Psoas muscle (tissue), 8 donors: ENCODE data around the gene PCDH1. TPM values are rescaled to one million over a fixed set of nuclear protein-coding genes. Genes with fewer than 3 reads are reported as not detected.

Experiments
- ATAC-seq, 4 donors: fragments of 200-7000 bp; cut with Tn5 transposase; one replicate each; pipeline ENCODE4 v1.9.1; 2020; ENCODE audit warnings: moderate library complexity in 3 of 4, mild to moderate bottlenecking in 2 of 4
- DNase-seq, 2 donors: peaks; one replicate each; pipeline ENCODE4 v3.0.0-alpha.2; 2020
- H3K27ac ChIP-seq: fragments of 200-600 bp; one replicate; pipeline ENCODE4 v1.8.0; 2022
- H3K27me3 ChIP-seq, 3 donors: fragments of 200-600 bp in 1 of 3; one replicate each; pipeline versions ENCODE4 v1.6.1 to v1.8.0; 2013 to 2022; ENCODE audit warnings: low read length in 2 of 3, mild to moderate bottlenecking in 2 of 3, moderate library complexity in 1 of 3; ENCODE audit not compliant: insufficient read depth in 3 of 3
- H3K36me3 ChIP-seq, 2 donors: fragments of 200-600 bp in 1 of 2; one replicate each; pipeline versions ENCODE4 v1.6.1 to v1.8.0; 2013 to 2022; ENCODE audit warnings: low read depth in 1 of 2, mild to moderate bottlenecking in 1 of 2, moderate library complexity in 1 of 2; ENCODE audit not compliant: insufficient read depth in 1 of 2
- H3K4me1 ChIP-seq: fragments of 200-600 bp; one replicate; pipeline ENCODE4 v1.8.0; 2022
- H3K4me3 ChIP-seq: fragments of 200-600 bp; one replicate; pipeline ENCODE4 v1.8.0; 2022; ENCODE audit warnings: mild to moderate bottlenecking
- H3K9me3 ChIP-seq: fragments of 200-600 bp; one replicate; pipeline ENCODE4 v1.8.0; 2022
- CTCF ChIP-seq: fragments of 200-600 bp; IDR thresholded peaks from one replicate; pipeline ENCODE4 v1.8.0; 2022; ENCODE audit warnings: antibody characterized with exemption
- WGBS, 3 donors: extraction: QIAGEN DNeasy Blood & Tissue Kit; methylation state at CpG; one replicate each; pipeline versions ENCODE4 v1.1.6 to v1.1.7; 2013; 5-methylcytosine and 5-hydroxymethylcytosine counted together
- intact Hi-C, 2 donors: fragments of 100-400 bp; cut with DNase I; formaldehyde crosslinking; loops; one replicate each; pipeline versions ENCODE4 v1.11.0 to v1.14.2; 2022
- polyA plus RNA-seq, 3 donors: library from polyadenylated mRNA; stranded (reverse); fragments of 200-250 nt; gene quantifications; one replicate each; pipeline ENCODE4 v1.2.3, GENCODE V29; 2013
- total RNA-seq, 4 donors: library from RNA; stranded (reverse); fragmentation: NEBNext Ultra II Directional in 2 of 4; extraction: Animal tissue kit (Norgen Biotek cat#: 25700) in 2 of 4; gene quantifications; one replicate each; pipeline versions ENCODE4 v1.2.1 to v1.2.4, GENCODE V29; 2021 to 2023
- donor health status: healthy with polysubstance abuse.
- donor health status: DM: no; HTN: no; CAD: no; lungs with moderate emphysema.
- donor health status: Bipolar disorder and iron deficiency.
- donor health status: healthy.
- donor health status: DM: yes; HTN: yes; CAD: no.
- donor health status: DM: no; HTN: no; CAD: no.
- donor health status: DM: no; HTN: no; CAD: no.
- donor health status: DM: yes; HTN: yes; CAD: no.

PCDH1 gene
- total and polyA plus RNA-seq, 7 donors, result 4.2 to 17.4 (median 10.1) TPM

- Histone ChIP-seq H3K36me3 (no peaks in the 10 kb centered on the region), H3K4me1 (no peaks in the 10 kb centered on the region), H3K4me3 (no peak overlapping the region), H3K27ac (no peak overlapping the region), H3K9me3 (no peaks in the 10 kb centered on the region), H3K27me3 (no peaks in the 10 kb centered on the region)
- TF ChIP-seq CTCF, result no peak
- intact Hi-C loops, result no loop called here
- no peak for DNase-seq
- WGBS, 3 donors, result 64 to 72% (median 72%) methylated on average over 5 of the region's 5 CpGs
- ATAC-seq, result no peak
Measured at GRCh38 chr5:141904551-141904950, 26.3 kb upstream of the PCDH1 start.

- H3K27ac ChIP-seq, result no peak overlapping the region
- H3K27me3 ChIP-seq, result no peaks in the 10 kb centered on the region
- ATAC-seq (no peak), DNase-seq (no peak)
- H3K36me3 ChIP-seq, result no peaks in the 10 kb centered on the region
- no peaks in the 10 kb centered on the region for H3K4me1 ChIP-seq
- intact Hi-C loops, result no loop called here
- 77 to 81% (median 80%) methylated on average over 4 of the region's 4 CpGs for WGBS, 3 donors
- no peak overlapping the region for H3K4me3 ChIP-seq
- TF ChIP-seq CTCF, result no peak
- H3K9me3 ChIP-seq, result no peaks in the 10 kb centered on the region
Measured at GRCh38 chr5:141903261-141903660, 25.1 kb upstream of the PCDH1 start.

GRCh38 chr5:141902015-141902814 lies 24.0 kb upstream of the PCDH1 start:
- Histone ChIP-seq H3K4me3 (no peak overlapping the region), H3K9me3 (no peaks in the 10 kb centered on the region), H3K27me3 (no peaks in the 10 kb centered on the region), H3K4me1 (no peaks in the 10 kb centered on the region), H3K27ac (no peak overlapping the region), H3K36me3 (no peaks in the 10 kb centered on the region)
- DNase-seq (no peak), ATAC-seq (no peak)
- WGBS, 3 donors, result 66 to 71% (median 67%) methylated on average over 5 of the region's 5 CpGs
- intact Hi-C loops, result no loop called here
- no peak for TF ChIP-seq CTCF

- 80 to 83% (median 81%) methylated on average over 2 of the region's 2 CpGs for WGBS, 3 donors
- ATAC-seq, result no peak
Measured at GRCh38 chr5:141898448-141899049, 20.3 kb upstream of the PCDH1 start.

More at GRCh38 chr5:141898448-141899049, 20.3 kb upstream of the PCDH1 start:
- no peaks in the 10 kb centered on the region for H3K4me1 ChIP-seq
- H3K9me3 ChIP-seq, result no peaks in the 10 kb centered on the region
- TF ChIP-seq CTCF, result no peak
- no peaks in the 10 kb centered on the region for H3K27me3 ChIP-seq
- no peak overlapping the region for H3K27ac ChIP-seq
- H3K36me3 ChIP-seq, result no peaks in the 10 kb centered on the region
- no peak overlapping the region for H3K4me3 ChIP-seq
- intact Hi-C loops, result no loop called here
- DNase-seq, result no peak
